Stimulated activated CD8-positive, alpha-beta memory T cell treated with anti-CD3 and anti-CD28 coated beads, Interleukin-4, amount 100 ng/mL, for 4 hours (primary cell): ENCODE measurements around the gene SYT15B.
"Not testable (repeated sequence)": the region's sequence is repeated elsewhere in the genome, so short reads cannot be mapped to it uniquely, and the experiment has no call there.

Source experiments
- DNase-seq, 2 donors: peaks; one replicate each; pipeline ENCODE4 v3.0.0-alpha.2; 2020; ENCODE audit warnings: low read depth in 2 of 2, low spot score in 1 of 2

Gene SYT15B

GRCh38 chr10:47725740-47726139 lies 37.7 kb downstream of the SYT15B start:
- DNase-seq: not testable (repeated sequence)

GRCh38 chr10:47725047-47725446 lies 38.3 kb downstream of the SYT15B start:
- DNase-seq: not testable (repeated sequence)

- not testable (repeated sequence) for DNase-seq
These were observed 39.3 kb downstream of the SYT15B start for GRCh38 chr10:47724119-47724518.

- not testable (repeated sequence) for DNase-seq
These were observed 40.0 kb downstream of the SYT15B start for GRCh38 chr10:47723362-47723761.

GRCh38 chr10:47717011-47717769 lies 46.2 kb downstream of the SYT15B start:
- not testable (repeated sequence) for DNase-seq
